Right atrium auricular region (tissue), 2 donors: ENCODE data around the gene PTPRN2. TPM values are rescaled to one million over a fixed set of nuclear protein-coding genes. Genes with fewer than 3 reads are reported as not detected.

Experiments
- DNase-seq: peaks from one replicate; pipeline ENCODE4 v3.0.0-alpha.2; 2019; ENCODE audit warnings: low spot score
- H3K27ac ChIP-seq, 2 donors: fragments of 200-600 bp; sonication (generic); 1 replicate in 1 of 2; 2 replicates in 1 of 2; pipeline ENCODE4 v1.5.1; 2016 to 2019
- H3K27me3 ChIP-seq, 2 donors: fragments of 200-600 bp; sonication (generic); one replicate each; pipeline versions ENCODE4 v1.5.1 to v1.6.0; 2017 to 2019
- H3K36me3 ChIP-seq: fragments of 200-600 bp; sonication (generic); one replicate; pipeline ENCODE4 v1.5.1; 2016
- H3K4me1 ChIP-seq, 2 donors: fragments of 200-600 bp; sonication (generic); one replicate each; pipeline versions ENCODE4 v1.5.1 to v1.6.0; 2017 to 2019
- H3K4me3 ChIP-seq, 2 donors: fragments of 200-600 bp; sonication (generic); 1 replicate in 1 of 2; 2 replicates in 1 of 2; pipeline ENCODE4 v1.5.1; 2017 to 2019; ENCODE audit warnings: mild to moderate bottlenecking in 1 of 2, moderate library complexity in 1 of 2
- H3K9me3 ChIP-seq, 2 donors: fragments of 200-600 bp; sonication (generic); one replicate each; pipeline ENCODE4 v1.5.1; 2019
- CTCF ChIP-seq, 2 donors: fragments of 200-600 bp; sonication (generic); IDR thresholded peaks; one replicate each; pipeline ENCODE4 v1.5.1; 2019; ENCODE audit warnings: antibody characterized with exemption in 2 of 2
- total RNA-seq, 2 donors: library from RNA; depleted of rRNA; stranded (reverse); fragments of >200 nt; gene quantifications; one replicate each; pipeline ENCODE4 v1.1.0, GENCODE V29; 2016

PTPRN2 gene
- total RNA-seq, 2 donors from 2014 or later, result 2.6 to 2.7 TPM

GRCh38 chr7:158374146-158374545, 213.5 kb downstream of the PTPRN2 start:
- Histone ChIP-seq H3K27me3 (no peaks in the 10 kb centered on the region), H3K4me1 (no peaks in the 10 kb centered on the region), H3K4me3 (no peak overlapping the region), H3K9me3 (no peaks in the 10 kb centered on the region), H3K27ac (no peak overlapping the region), H3K36me3 (no peaks in the 10 kb centered on the region)
- no peak for TF ChIP-seq CTCF (IDR thresholded peaks at IDR 0.05)
- DNase-seq, result no peak

- no peak for DNase-seq
- Histone ChIP-seq H3K27me3 (no peaks in the 10 kb centered on the region), H3K36me3 (no peaks in the 10 kb centered on the region), H3K4me3 (no peak overlapping the region), H3K9me3 (no peaks in the 10 kb centered on the region), H3K4me1 (no peaks in the 10 kb centered on the region), H3K27ac (no peak overlapping the region)
- TF ChIP-seq CTCF (IDR thresholded peaks at IDR 0.05), result no peak
These were observed 214.0 kb downstream of the PTPRN2 start for GRCh38 chr7:158373476-158374133.

GRCh38 chr7:158372400-158373342, 215.0 kb downstream of the PTPRN2 start:
- H3K9me3 ChIP-seq, result no peaks in the 10 kb centered on the region
- H3K27me3 ChIP-seq, result no peaks in the 10 kb centered on the region
- H3K36me3 ChIP-seq, result no peaks in the 10 kb centered on the region
- no peaks in the 10 kb centered on the region for H3K4me1 ChIP-seq
- no peak for TF ChIP-seq CTCF (IDR thresholded peaks at IDR 0.05)
- H3K4me3 ChIP-seq, result no peak overlapping the region
- H3K27ac ChIP-seq, result no peak overlapping the region
- DNase-seq, result no peak

GRCh38 chr7:158371856-158372255, 215.8 kb downstream of the PTPRN2 start:
- no peaks in the 10 kb centered on the region for H3K27me3 ChIP-seq
- H3K36me3 ChIP-seq, result no peaks in the 10 kb centered on the region
- no peak overlapping the region for H3K27ac ChIP-seq
- no peaks in the 10 kb centered on the region for H3K4me1 ChIP-seq
- no peak overlapping the region for H3K4me3 ChIP-seq
- no peak for TF ChIP-seq CTCF (IDR thresholded peaks at IDR 0.05)
- no peak for DNase-seq
- no peaks in the 10 kb centered on the region for H3K9me3 ChIP-seq

DNA sequence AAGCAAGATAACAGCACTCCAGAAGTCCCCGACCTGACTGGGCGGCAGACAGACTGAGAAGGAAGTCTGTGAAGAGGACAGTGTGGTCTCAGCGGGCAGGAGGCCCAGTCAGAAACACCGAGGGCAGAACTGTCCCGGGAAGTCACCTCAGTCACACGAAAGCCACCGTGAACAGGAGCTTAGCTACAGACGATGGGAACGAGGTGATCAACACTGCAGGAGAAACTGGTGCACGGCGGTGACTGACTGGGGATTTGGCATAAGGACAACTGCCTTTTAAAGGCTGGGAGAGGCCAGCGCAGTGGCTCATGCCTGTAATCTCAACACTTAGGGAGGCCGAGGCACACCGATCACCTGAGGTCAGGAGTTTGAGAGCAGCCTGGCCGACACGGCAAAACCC, 217.8 kb downstream of the PTPRN2 start:
- Histone ChIP-seq H3K36me3 (no peaks in the 10 kb centered on the region), H3K4me3 (no peak overlapping the region), H3K27me3 (no peaks in the 10 kb centered on the region), H3K9me3 (no peaks in the 10 kb centered on the region), H3K27ac (no peak overlapping the region), H3K4me1 (no peaks in the 10 kb centered on the region)
- no peak for TF ChIP-seq CTCF (IDR thresholded peaks at IDR 0.05)
- DNase-seq, result no peak
